ENCODE results near the gene SEMA6B.
"Not testable (repeated sequence)": the region's sequence is repeated elsewhere in the genome, so short reads cannot be mapped to it uniquely, and the experiment has no call there.

The SEMA6B gene

DNA sequence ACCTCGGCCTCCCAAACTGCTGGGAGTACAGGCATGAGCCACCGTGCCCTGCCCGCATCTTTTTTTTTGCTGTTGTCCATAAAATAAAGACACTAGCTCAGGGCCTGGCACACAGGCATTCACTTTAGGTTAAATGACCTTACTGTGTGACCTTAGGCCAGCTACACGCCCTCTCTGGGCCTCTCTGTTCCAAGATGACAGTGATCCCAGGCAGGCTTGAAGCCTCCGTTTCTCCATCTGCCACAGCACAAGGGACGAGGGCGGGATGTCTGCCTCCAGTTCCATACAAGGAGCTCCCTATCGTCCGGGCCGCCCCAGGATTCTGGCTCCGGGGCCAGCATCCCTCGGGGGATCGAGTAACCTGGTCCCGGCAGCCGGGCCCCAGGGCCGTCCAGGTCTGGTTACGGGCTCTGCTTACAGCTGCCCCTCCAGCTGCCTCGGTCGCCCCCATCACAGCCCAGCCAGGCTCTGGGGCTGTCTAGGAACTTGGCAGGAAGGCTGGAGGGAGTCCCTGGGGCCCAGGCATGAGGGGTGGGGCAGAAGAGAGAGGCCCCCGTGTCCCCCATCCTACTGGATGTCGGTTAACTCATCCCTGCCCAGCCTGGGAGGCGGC, 11.9 kb upstream of the SEMA6B start:
- DNase-seq (ENCODE audit: low read depth in 2 of 2), result no peak

DNA sequence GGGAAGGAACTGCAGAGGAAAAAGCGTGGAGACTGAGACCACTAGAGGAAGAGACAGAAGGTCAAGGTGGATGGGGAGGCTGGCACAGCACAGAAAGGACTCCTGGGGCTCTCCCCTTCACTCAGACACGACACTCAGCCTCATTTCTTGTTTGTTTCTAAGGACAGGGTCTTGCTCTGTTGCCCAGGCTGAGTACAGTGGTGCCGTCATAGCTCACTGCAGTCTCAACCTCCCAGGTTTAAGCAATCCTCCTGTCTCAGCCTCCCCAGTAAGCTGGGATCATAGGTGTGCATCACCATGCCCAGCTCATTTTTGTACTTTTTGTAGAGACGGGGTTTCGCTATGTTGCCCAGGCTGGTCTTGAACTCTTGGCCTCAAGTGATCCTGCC, 11.4 kb upstream of the SEMA6B start:
- no peak for DNase-seq (ENCODE audit: low read depth in 2 of 2)

DNA sequence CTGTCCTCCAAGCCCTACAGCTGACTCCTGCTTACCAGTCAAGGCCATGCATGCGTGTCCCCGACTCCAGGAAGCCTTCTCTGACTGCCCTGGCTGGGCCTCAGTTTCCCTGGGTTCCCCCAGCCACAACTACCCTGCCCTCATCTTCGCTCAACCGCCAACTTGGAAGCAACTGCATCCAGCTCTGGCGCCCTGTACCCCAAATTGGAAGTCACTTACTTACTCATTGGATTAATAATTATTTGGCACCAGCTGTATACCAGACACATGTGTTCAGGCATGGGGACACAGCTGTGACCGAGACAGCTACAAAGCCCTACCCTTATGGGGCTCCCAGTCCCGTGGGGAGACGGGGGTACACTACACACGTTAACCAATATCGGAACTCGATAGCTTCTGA, 10.9 kb upstream of the SEMA6B start:
- no peak for DNase-seq (ENCODE audit: low read depth in 2 of 2)

DNA sequence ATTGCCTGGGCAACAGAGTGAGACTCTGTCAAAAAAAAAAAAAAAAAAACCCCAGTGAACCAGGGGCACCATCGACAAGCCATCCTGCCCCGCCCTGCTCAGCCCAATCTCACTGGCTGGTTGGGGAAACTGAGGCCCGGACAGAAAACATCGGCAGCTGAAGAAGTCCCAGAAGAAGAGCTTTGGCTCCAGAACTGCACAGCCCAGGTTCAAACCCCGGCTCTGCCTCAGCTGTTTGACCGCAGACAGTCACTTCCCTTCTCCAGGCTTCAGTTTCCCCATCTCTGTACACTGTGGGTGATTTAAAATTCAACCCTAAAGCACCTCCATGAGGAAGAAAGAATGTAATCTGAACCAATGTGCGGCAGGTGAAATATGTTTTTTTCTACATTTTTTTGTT, 9.4 kb upstream of the SEMA6B start:
- DNase-seq (ENCODE audit: low read depth in 2 of 2), result no peak

DNA sequence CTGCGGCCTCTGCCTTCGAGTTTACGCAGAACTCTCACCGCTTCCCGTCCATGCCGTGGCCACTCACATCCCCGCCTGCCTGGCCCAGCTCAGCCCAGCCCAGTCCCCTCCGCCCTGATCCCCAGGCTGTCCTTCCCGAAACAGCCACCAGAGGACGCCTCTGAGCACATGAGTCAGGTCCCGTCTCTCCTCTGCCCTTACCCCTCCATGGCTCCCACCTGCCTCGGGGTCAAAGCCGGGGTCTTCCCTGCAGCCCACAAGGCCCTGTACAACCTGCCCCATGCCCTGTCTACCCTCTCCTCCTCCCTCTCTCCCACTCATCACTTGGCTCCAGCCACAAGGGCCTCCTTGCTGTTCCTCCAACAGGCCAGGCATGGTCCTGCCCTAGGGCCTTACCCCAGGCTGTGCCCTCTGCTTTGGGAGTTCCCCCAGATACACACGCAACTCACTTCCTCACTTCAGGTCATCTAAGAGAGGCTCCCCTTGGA, 8.1 kb upstream of the SEMA6B start:
- DNase-seq (ENCODE audit: low read depth in 2 of 2), result peak; percentile 16 to 26

DNA sequence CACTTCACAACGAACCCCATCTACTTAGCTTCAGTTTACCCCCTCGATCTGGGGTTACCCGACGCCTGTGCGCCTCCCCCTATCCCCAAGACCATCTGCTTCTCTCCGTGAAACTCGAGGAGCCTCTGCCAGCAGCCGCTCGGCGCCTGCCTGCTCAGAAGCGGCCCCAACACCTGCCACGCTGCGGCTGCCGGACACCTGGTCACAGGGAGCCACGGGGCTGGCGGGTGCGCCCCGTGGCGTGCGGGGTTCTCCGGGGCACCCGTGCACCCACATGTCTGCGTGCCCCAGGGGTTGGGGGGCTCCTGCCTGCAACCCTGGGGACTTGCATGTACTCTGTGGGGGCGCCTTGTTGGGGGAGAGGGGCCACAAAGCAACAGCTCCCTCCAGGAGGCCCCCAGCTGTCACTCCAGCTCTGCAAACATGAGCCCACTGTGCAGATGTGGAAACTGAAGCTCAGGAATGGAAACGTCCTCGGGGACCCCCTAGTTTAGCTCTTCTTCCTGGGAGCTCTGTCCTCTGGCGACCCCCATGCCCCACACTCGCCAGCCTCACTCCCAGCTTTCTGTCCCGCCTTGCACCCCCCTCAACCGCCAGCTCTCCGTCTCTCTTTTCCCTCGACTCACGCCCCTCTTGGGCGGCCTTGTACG, 7.0 kb upstream of the SEMA6B start:
- DNase-seq (ENCODE audit: low read depth in 2 of 2), result no peak

DNA sequence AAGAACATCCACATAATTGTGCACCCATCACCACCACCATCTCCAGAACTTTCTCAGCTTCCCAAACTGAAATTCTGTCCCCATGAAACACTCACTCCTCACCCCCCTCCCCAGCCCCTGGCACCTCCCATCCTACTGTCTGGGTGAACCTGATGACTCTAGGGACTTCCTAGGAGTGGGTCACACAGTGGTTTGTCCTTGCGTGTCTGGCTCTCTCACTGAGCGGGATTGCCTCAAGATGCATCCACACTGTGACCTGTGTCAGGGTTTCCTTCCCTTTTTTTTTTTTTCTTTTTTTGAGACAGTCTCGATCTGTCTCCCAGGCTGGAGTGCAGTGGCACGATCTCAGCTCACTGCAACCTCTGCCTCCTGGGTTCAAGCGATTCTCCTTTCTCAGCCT, 4.1 kb upstream of the SEMA6B start:
- not testable (repeated sequence) for DNase-seq (ENCODE audit: low read depth in 2 of 2)

DNA sequence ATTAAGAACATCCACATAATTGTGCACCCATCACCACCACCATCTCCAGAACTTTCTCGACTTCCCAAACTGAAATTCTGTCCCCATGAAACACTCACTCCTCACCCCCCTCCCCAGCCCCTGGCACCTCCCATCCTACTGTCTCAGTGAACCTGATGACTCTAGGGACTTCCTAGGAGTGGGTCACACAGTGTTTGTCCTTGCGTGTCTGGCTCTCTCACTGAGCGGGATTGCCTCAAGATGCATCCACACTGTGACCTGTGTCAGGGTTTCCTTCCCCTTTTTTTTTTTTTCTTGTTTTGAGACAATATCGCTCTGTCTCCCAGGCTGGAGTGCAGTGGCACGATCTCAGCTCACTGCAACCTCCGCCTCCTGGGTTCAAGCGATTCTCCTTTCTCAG, 2.6 kb upstream of the SEMA6B start:
- not testable (repeated sequence) for DNase-seq (ENCODE audit: low read depth in 2 of 2)

DNA sequence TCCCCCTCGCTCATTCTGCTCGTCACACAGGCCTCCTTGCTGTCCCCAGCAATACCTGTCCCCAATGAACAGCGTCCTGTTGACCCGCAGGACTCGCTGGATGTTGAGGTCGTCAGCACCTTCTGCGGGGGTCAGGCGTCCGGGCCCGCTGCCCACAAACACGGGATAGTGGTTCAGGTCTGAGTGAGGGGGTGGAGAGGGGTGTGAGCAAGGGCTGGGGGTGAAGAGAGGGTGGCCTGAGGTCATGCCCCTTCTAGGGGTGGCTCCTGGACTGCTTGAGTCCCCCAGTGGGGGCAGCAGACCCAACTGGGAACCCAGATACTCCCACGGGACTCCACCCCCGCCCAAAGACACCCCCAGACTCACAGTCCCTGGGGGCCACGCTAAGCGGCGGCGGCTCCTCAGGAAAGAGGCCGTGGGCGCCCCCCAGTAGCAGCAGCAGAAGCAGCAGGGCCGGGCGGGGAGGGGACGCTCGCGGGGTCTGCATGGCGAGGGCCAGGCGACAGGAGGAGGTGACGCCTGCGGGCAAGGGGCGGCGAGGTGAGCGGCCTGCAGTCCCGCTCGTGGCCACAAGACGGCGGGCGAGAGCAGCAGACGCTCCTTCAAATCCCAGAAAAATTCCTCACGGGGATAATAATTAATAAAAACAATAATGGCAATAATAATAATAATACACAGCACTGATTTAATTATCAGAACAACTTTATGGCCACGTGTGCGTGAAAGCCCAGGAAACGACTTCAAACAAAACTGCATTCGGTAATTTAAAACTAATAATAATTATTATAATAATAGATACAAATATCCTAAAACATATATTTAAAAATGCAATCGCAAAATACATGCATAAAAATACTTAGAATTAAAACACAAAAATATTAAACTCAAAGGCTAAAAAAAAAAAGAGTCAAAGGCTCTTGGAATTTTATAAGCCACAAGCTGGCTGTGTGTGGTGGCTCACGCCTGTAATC, 1.2 kb downstream of the SEMA6B start:
- DNase-seq (ENCODE audit: low read depth in 2 of 2), result no peak

DNA sequence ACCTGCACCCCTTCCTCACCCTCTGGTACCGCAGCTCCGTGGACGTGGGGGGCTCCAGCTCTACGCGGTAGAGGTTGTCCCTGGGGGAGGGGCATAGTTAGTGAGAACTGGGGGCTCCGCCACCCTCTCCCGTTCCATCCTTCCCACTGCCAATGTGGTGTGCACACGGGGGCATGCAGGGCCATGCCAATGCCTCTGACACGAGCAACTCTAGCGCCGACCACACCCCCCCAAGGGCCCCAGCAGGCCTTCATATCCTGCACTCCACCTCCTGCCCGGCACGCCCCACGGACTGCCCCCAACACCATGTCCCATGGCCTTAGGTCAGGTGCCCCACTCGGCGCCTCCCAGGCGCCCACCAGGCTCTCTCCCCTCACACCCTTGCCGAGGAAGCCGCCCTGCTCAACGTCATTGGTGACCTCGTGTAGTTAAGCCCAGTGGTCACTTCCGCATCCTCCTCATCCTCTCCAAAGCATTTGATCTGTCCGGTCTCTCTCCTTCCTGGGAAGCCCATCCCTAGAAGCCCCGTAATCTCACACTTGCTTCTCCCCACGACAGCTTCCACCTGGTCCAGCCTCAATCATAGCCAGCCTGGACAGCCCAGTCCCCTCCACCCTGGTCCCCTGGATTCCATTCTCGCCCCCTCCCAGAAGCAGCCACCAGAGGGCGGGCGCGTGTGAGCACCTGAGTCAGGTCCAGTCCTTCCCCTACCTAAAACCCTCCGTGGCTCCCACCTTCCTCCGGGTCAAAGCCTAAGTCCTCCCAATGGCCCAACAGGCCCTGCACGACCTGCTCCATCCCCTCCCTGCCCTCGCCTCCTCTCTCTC, 2.1 kb downstream of the SEMA6B start:
- no peak for DNase-seq (ENCODE audit: low read depth in 2 of 2)

DNA sequence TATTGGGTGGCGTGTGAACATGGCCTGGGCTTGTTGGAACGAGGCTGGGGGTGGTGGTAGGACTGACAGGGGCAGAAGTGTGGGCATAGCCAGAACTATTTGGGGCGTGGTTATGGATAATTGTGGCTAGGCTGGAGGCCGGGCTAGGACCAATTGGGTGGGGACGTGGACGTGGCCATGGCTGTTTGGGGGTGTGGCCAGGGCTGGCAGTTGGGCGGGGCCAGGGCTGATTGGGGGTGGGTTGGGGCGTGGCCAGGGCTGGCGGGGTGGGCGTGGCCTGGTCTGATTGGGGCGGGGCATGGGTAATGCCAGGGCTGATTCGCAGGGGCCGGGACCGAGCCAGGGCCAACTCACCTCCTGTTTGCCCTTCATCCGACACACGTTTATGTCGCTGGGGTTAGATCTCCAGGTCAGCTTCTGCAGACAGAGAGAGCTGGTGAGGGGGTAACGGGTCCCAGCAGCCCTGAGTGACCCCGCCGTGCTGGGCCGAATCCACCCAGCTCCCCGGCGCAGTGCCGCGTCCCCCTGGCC, 2.8 kb downstream of the SEMA6B start:
- DNase-seq (ENCODE audit: low read depth in 2 of 2), result no peak

DNA sequence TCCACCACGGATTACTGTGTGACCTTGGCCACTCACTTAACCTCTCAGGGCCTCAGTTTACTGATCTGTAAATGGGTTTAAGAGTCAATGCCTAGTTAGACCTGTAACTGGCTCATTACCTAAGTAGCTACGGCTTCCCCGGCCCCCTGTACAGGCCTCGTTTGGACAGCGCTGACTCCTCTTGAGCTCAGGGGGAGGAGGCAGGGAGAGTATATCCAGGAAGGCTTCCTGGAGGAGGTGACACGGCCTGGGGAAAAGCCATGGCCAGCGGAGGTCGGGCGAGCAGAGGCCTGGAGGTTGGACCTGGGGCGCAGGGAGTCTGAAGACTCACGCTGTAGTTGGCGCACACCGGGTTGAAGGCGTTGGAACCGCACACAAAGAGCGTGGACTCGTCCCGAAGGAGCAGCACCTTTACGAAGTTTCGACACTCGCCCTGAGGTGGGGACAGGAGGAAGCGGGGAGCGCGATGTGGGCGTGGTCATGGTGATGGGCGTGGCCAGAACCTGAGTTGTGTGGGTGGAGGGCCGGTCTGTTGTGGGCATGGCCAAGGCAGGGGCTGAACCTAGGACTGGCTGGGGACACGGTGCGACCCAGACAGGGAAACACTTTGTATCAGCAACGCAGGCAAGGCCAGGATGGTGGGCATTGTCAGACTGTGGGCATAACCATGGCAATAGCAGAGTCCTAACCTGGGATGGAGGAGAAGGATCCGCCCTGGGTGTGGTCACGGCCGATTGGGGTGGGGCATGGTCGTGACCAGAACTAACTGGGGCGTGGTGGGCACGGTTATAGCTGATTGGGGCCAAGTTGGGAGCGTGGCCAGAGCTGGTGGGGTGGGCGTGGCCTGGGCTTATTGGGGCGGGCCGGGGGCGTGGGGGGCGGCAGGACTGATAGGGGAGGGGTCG, 3.6 kb downstream of the SEMA6B start:
- DNase-seq (ENCODE audit: low read depth in 2 of 2), result no peak

DNA sequence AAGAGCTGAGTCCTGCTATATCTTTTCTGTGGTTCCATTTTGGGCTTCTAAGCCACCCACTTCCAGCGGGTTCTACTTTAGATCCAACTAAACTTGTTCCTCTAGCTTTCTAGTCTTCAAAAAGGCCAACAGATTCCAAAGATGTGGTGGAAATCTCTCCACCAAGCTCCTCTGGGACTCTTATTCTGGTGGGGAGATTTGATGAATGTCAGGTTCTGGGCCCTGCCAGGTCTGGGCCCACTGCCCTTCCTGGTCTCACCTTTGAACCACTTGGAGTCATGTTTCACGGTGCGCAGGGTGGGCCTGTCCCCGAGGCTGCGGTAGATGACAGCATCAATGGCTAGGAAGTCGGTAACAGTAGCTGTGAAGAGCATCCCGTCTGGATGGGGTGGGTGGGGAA, 4.8 kb downstream of the SEMA6B start:
- no peak for DNase-seq (ENCODE audit: low read depth in 2 of 2)

DNA sequence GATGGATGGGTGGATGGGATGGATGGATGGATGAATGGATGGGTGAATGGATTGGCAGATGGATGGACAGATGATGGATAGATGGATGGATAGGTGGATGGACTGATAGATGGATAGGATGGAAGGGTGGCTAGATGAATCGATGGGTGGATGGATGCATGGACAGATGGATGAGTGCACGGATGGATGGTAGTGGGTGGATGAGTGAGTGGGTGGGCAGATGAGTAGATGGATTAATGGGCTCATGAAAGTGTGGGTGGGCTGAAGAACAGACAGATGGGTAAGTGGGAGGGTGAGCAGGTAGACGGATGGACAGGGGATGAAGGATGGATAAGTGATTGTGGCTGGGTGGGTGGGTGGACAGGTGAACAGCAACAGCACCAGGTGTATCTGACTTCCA, 5.7 kb downstream of the SEMA6B start:
- no peak for DNase-seq (ENCODE audit: low read depth in 2 of 2)

DNA sequence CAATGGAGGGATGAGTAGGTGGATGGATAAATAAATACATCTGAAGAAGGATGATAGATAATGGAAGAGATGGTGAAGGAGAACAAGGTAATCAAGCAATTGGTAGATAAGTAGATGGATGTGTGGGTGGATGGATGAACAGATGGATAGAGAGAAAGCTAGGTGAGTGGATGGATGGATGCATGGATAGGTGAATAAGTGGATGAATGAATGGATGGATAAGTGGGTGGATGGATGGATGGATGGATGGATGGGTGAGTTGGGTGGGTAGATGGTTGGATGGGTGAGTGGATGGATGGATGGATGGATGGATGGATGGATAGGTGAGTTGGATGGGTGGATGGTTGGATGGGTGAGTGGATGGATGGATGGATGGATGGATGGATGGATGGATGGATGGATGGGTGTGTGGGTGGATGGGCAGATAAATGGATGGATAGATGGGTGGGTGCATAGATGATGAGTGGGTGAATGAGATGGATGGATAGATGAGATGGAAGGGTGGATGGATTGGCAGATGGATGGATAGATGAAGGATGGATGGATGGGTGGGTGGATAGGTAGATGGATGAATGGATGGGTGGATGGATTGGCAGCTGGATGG, 6.3 kb downstream of the SEMA6B start:
- DNase-seq (ENCODE audit: low read depth in 2 of 2), result no peak

DNA sequence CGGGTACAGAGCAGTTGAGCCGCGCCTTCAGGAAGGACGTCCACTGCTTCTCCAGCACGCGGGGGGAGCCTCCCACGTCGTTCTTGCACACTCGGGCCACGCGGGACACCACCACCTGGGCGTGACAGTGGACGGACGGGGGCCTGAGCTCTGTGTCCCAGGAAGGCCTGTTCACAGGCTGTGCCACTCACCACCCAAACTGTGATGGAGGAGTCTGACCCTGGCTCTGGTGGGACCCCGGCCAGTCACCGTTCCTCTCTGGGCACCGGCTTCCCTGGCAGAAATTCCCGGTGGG, 7.0 kb downstream of the SEMA6B start:
- DNase-seq (ENCODE audit: low read depth in 2 of 2), result no peak

DNA sequence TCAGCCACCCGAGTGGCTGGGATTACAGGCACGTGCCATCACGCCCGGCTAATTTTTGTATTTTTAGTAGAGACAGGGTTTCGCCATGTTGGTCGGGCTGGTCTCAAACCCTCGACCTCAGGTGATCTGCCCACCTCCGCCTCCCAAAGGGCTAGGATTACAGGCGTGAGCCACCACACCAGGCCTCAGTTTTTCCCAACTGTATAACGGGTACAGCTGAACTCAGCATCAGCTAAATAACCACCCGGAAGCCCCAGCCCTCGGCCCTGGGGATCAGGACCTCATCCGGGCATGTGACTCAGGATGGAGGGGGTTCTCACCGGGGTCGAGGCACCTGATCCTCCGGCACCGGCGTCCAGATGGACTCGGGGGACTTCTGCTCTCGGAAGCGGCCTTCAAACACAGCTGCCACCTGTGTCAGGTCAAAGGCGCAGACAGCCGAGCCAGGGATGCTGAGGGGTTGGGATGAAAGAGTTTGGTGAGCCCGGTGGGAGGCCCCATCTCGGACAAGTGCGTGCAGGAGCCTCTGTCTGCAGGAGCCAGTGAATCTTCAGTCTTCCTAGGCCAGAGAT, 8.9 kb downstream of the SEMA6B start:
- DNase-seq (ENCODE audit: low read depth in 2 of 2), result no peak

DNA sequence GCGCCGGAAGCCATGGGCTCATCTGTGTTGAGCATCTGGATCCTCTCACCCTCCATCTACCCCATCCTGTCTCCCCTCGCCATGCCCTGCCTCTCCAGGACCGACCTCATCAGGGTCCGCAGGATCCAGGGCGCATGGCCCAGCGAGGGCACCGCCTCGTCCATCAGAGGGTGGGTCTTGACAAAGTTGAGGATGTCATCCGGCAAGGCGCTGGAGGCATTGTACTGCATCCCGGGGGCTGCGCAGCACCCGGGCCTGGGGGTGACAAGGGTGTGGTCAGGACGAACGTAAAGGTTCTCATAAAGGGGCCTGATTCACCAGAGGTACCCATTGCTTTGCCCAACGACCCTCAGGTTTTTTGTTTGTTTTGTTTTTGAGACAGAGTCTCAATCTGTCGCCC, 9.5 kb downstream of the SEMA6B start:
- no peak for DNase-seq (ENCODE audit: low read depth in 2 of 2)

DNA sequence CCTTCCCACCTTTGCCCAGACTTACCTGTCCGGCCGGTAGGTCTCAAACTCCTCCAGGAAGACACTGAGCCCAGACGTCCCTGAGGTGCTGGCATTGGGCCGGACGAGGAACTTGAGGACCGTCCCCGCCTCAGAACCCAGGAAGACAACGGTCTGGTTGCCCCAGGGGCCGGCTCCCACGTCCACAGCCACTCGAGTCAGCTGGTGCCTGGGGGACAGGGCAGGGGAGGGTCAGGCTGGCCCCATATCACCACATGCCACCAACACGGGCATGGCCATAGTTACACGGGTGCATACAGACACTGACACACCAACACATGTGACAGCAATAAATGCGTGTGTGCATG, 11.3 kb downstream of the SEMA6B start:
- DNase-seq (ENCODE audit: low read depth in 2 of 2), result no peak

All from activated CD8-positive, alpha-beta memory T cell treated with anti-CD3 and anti-CD28 coated beads for 4 hours (primary cell).